ENCODE data around the gene GIGYF1.
A peak's percentile ranks its signal among the peaks of the same experiment; 100 is the strongest.

Gene GIGYF1

GRCh38 chr7:100683659-100684533 lies 10.2 kb downstream of the GIGYF1 start:
- no peak for FAIRE-seq

GRCh38 chr7:100682991-100683658 lies 10.9 kb downstream of the GIGYF1 start:
- no peak for FAIRE-seq

- FAIRE-seq: no peak
These were observed 11.8 kb downstream of the GIGYF1 start for GRCh38 chr7:100682228-100682741.

GRCh38 chr7:100681491-100682227 lies 12.4 kb downstream of the GIGYF1 start:
- no peak for FAIRE-seq

- no peak for FAIRE-seq
These were observed 13.3 kb downstream of the GIGYF1 start for GRCh38 chr7:100680576-100681271.

GRCh38 chr7:100679927-100680575 lies 14.0 kb downstream of the GIGYF1 start:
- no peak for FAIRE-seq

GRCh38 chr7:100679129-100679926 lies 14.7 kb downstream of the GIGYF1 start:
- no peak for FAIRE-seq

- FAIRE-seq: no peak
These were observed 15.6 kb downstream of the GIGYF1 start for GRCh38 chr7:100678291-100678984.

- FAIRE-seq: no peak
These were observed 16.5 kb downstream of the GIGYF1 start for GRCh38 chr7:100677308-100678267.

- no peak for FAIRE-seq
These were observed 17.3 kb downstream of the GIGYF1 start for GRCh38 chr7:100676501-100677306.

GRCh38 chr7:100675581-100676350 lies 18.3 kb downstream of the GIGYF1 start:
- no peak for FAIRE-seq

- no peak for FAIRE-seq
These were observed 19.0 kb downstream of the GIGYF1 start for GRCh38 chr7:100675105-100675451.

GRCh38 chr7:100674411-100675104 lies 19.5 kb downstream of the GIGYF1 start:
- no peak for FAIRE-seq

GRCh38 chr7:100673942-100674410 lies 20.1 kb downstream of the GIGYF1 start:
- no peak for FAIRE-seq

- FAIRE-seq: peak; percentile 99
These were observed 20.6 kb downstream of the GIGYF1 start, which contains the start of gene GNB2 for GRCh38 chr7:100673302-100673941. GNB2 (plus strand) TSS chr7:100673740; CDS start chr7:100676266, 2,526 bp downstream.
